GM23338 (cell line): ENCODE data around the gene ATP8A2. TPM values are rescaled to one million over a fixed set of nuclear protein-coding genes. Genes with fewer than 3 reads are reported as not detected.

Experiments
- ATAC-seq: fragments of 200-7000 bp; cut with Tn5 transposase; 3 replicates; pipeline ENCODE4 v1.9.1; 2020
- DNase-seq: peaks from one replicate; pipeline ENCODE4 v3.0.0-alpha.2; 2015; ENCODE audit warnings: low spot score
- H2AFZ ChIP-seq: fragments of 200-600 bp; sonication (generic); 2 replicates; pipeline ENCODE4 v1.8.0; 2016; ENCODE audit warnings: antibody characterized with exemption, mild to moderate bottlenecking, moderate library complexity
- H3F3A ChIP-seq: fragments of 200-600 bp; sonication (generic); replicated peaks from 2 replicates; pipeline ENCODE4 v1.8.0; 2017; ENCODE audit warnings: antibody characterized with exemption, mixed run types, low read depth
- H3K27ac ChIP-seq: fragments of 200-600 bp; sonication (generic); 2 replicates; pipeline ENCODE4 v1.6.1; 2016; ENCODE audit warnings: low read depth
- H3K27me3 ChIP-seq: fragments of 200-600 bp; sonication (generic); 2 replicates; pipeline ENCODE4 v1.8.0; 2016; ENCODE audit warnings: mild to moderate bottlenecking, mixed run types, moderate library complexity; ENCODE audit not compliant: insufficient read depth
- H3K36me3 ChIP-seq: fragments of 200-600 bp; sonication (generic); 2 replicates; pipeline ENCODE4 v1.8.0; 2016; ENCODE audit warnings: mild to moderate bottlenecking; ENCODE audit not compliant: insufficient read depth
- H3K4me1 ChIP-seq: fragments of 200-600 bp; sonication (generic); 2 replicates; pipeline ENCODE4 v1.8.0; 2016; ENCODE audit warnings: mild to moderate bottlenecking, moderate library complexity; ENCODE audit not compliant: insufficient read depth
- H3K4me2 ChIP-seq: fragments of 200-600 bp; sonication (generic); 2 replicates; pipeline ENCODE4 v1.7.1; 2017; ENCODE audit warnings: mixed run types
- H3K4me3 ChIP-seq: fragments of 200-600 bp; sonication (generic); 2 replicates; pipeline ENCODE4 v1.6.1; 2016; ENCODE audit warnings: mixed run types
- H3K79me2 ChIP-seq: fragments of 200-600 bp; sonication (generic); replicated peaks from 2 replicates; pipeline ENCODE4 v1.8.0; 2017; ENCODE audit warnings: mild to moderate bottlenecking; ENCODE audit not compliant: insufficient read depth
- H3K9me2 ChIP-seq: fragments of 200-600 bp; sonication (generic); 2 replicates; pipeline ENCODE4 v1.8.0; 2017; ENCODE audit not compliant: insufficient read depth
- H4K20me1 ChIP-seq: fragments of 200-600 bp; sonication (generic); replicated peaks from 2 replicates; pipeline ENCODE4 v1.8.0; 2017; ENCODE audit warnings: mild to moderate bottlenecking; ENCODE audit not compliant: insufficient read depth
- H3K27ac Mint-ChIP-seq: 2 replicates; pipeline ENCODE4 v1.8.0; 2020; ENCODE audit warnings: inconsistent platforms, mild to moderate bottlenecking, moderate library complexity, mixed read lengths
- H3K27me3 Mint-ChIP-seq: 3 replicates; pipeline ENCODE4 v1.8.0; 2022; ENCODE audit warnings: low read depth, mild to moderate bottlenecking, moderate library complexity, mixed read lengths, inconsistent platforms; ENCODE audit not compliant: insufficient read depth, poor library complexity
- H3K36me3 Mint-ChIP-seq: 3 replicates; pipeline ENCODE4 v1.8.0; 2021; ENCODE audit warnings: low read depth, mild to moderate bottlenecking, inconsistent platforms, moderate library complexity, mixed read lengths
- H3K4me1 Mint-ChIP-seq: 3 replicates; pipeline ENCODE4 v1.8.0; 2020; ENCODE audit warnings: mild to moderate bottlenecking, inconsistent platforms, mixed read lengths
- H3K4me3 Mint-ChIP-seq: 3 replicates; pipeline ENCODE4 v1.8.0; 2021; ENCODE audit warnings: moderate library complexity, mild to moderate bottlenecking, inconsistent platforms, mixed read lengths
- H3K9me3 Mint-ChIP-seq: 3 replicates; pipeline ENCODE4 v1.8.0; 2020; ENCODE audit warnings: moderate library complexity, mild to moderate bottlenecking, inconsistent platforms, mixed read lengths
- CTCF ChIP-seq, 2 experiments: fragments of 200-600 bp in 1 of 2; sonication (generic) in 1 of 2; conservative IDR thresholded peaks; 2 replicates each; pipeline versions ENCODE4 v1.5.1 to v1.6.1; 2016 to 2017; ENCODE audit warnings: antibody characterized with exemption in 2 of 2, low read depth in 2 of 2, mild to moderate bottlenecking in 2 of 2, moderate library complexity in 1 of 2
- EZH2phosphoT487 ChIP-seq: fragments of 200-600 bp; sonication (generic); IDR thresholded peaks from one replicate; pipeline ENCODE4 v1.8.1; 2018; ENCODE audit warnings: antibody characterized with exemption; ENCODE audit not compliant: unreplicated experiment
- ZNF114 ChIP-seq: fragments of 250-450 bp; sonication (Bioruptor Pico); IDR thresholded peaks from 2 replicates; pipeline ENCODE4 v1.5.0; 2020; ENCODE audit warnings: mild to moderate bottlenecking, moderate library complexity
- ZNF462 ChIP-seq: fragments of 250-450 bp; sonication (Bioruptor Pico); IDR thresholded peaks from 2 replicates; pipeline ENCODE4 v1.5.0; 2020; ENCODE audit warnings: mild to moderate bottlenecking, moderate library complexity
- polyA plus RNA-seq: library from polyadenylated mRNA; unstranded; fragments of >200 nt; fragmentation: Nextera tagmentation; extraction: Ambion mirVana; gene quantifications from 2 replicates; pipeline ENCODE4 v1.2.1, GENCODE V29; 2016
- total RNA-seq: library from RNA; depleted of rRNA; stranded (reverse); fragments of >200 nt; shearing (Covaris generic); gene quantifications from 2 replicates; pipeline ENCODE4 v1.2.3, GENCODE V29; 2014

The ATP8A2 gene
- total and polyA plus RNA-seq, 2 experiments from 2014 or later, result 5.7 to 8.8 TPM

GRCh38 chr13:25692099-25692498, 320.3 kb downstream of the ATP8A2 start:
- peak; percentile 5; the same call in 1 of the 2 replicates for TF ChIP-seq ZNF462 (CRISPR knock-in tag)
- no peak for TF ChIP-seq EZH2phosphoT487
- TF ChIP-seq ZNF114, result no peak
- H2AFZ ChIP-seq, result no peak overlapping the region
- Mint-ChIP-seq H3K27me3 (peaks cover 3% of the 10 kb centered on the region), H3K9me3 (no peaks in the 10 kb centered on the region), H3K4me1 (peaks cover 7% of the 10 kb centered on the region), H3K4me3 (no peak overlapping the region), H3K27ac (no peak overlapping the region), H3K36me3 (no peaks in the 10 kb centered on the region)
- peaks cover 7% of the 10 kb centered on the region; the same call in 1 of the 2 replicates for H3K9me2 ChIP-seq
- DNase-seq (peak; percentile 26), ATAC-seq (peak; percentile 71)
- no peaks in the 10 kb centered on the region for H3K79me2 ChIP-seq
- H3K4me3 ChIP-seq, result no peak overlapping the region
- H4K20me1 ChIP-seq, result no peaks in the 10 kb centered on the region
- H3K4me1 ChIP-seq, result no peaks in the 10 kb centered on the region
- H3K27me3 ChIP-seq, result no peaks in the 10 kb centered on the region
- no peaks in the 10 kb centered on the region for H3K36me3 ChIP-seq
- no peak overlapping the region for H3K4me2 ChIP-seq
- H3K27ac ChIP-seq, result no peak overlapping the region
- no peaks in the 10 kb centered on the region for H3F3A ChIP-seq

DNA sequence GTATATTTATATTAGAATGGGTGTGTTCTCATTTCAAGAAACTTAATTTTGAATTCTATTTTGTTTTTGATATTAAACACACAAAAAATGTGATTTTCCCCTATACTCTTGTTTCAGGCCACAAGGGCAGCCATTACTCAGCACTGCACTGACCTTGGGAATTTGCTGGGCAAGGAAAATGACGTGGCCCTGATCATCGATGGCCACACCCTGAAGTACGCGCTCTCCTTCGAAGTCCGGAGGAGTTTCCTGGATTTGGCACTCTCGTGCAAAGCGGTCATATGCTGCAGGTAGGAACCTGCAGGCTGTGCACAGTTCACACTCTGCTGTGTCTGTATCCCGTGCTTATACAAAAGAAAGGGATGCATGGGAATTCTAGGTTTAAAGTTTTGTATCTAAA, 327.3 kb downstream of the ATP8A2 start:
- H3K27ac Mint-ChIP-seq, result no peak overlapping the region
- Histone ChIP-seq H3K4me3 (no peak overlapping the region), H3K4me1 (no peaks in the 10 kb centered on the region), H3K27ac (no peak overlapping the region), H2AFZ (no peak overlapping the region), H4K20me1 (no peaks in the 10 kb centered on the region), H3K27me3 (no peaks in the 10 kb centered on the region), H3K9me2 (peaks cover 7% of the 10 kb centered on the region; the same call in 1 of the 2 replicates), H3F3A (no peaks in the 10 kb centered on the region), H3K36me3 (no peaks in the 10 kb centered on the region), H3K4me2 (no peak overlapping the region), H3K79me2 (no peaks in the 10 kb centered on the region)
- DNase-seq (no peak), ATAC-seq (no peak)
- no peaks in the 10 kb centered on the region for H3K27me3 Mint-ChIP-seq
- peaks cover 3% of the 10 kb centered on the region; the same call in 2 of the 3 replicates for H3K4me1 Mint-ChIP-seq
- no peaks in the 10 kb centered on the region for H3K9me3 Mint-ChIP-seq
- H3K36me3 Mint-ChIP-seq, result no peaks in the 10 kb centered on the region
- no peak overlapping the region for H3K4me3 Mint-ChIP-seq
- TF ChIP-seq ZNF462 (CRISPR knock-in tag) (no peak), ZNF114 (no peak), CTCF (conservative IDR thresholded peaks at IDR 0.05; ENCODE audit: low read depth in 2 of 2) (no peak)
